HG03045 (cell line): Measurements from ENCODE around the gene CUL4A.
A peak's percentile ranks its signal among the peaks of the same experiment; 100 is the strongest.

Source experiments
- ATAC-seq: cut with Tn5 transposase; IDR thresholded peaks from one replicate; pipeline ENCODE4 v1.9.1; 2021; ENCODE audit warnings: mild to moderate bottlenecking, moderate library complexity; ENCODE audit not compliant: unreplicated experiment

Gene CUL4A

DNA sequence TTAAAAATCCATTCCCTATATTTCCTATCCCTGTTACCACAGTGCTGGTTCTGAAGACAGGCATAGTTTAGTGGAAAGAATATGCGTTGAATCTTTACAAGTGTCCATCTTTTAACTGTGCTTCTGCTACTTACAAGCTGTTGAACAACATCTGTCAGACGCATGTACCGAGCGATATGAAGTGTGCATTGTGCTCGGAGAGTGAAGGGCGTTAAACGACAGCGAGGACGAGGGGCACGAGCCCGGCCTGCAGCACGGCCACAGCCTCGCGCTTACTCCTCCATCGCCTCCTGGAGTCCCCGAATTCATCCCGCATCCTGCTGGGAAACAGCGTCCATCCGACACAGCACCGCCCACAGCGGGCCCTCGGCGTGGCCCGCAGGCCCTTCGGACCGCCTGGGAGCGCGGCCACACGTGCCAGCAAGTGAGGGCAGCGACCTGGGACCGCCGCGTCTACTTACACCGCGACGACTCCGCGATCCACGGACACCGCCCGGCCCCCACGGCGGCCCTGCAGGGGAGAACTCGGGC is 1.5 kb upstream of the CUL4A start:
- peak; percentile 11 for ATAC-seq

DNA sequence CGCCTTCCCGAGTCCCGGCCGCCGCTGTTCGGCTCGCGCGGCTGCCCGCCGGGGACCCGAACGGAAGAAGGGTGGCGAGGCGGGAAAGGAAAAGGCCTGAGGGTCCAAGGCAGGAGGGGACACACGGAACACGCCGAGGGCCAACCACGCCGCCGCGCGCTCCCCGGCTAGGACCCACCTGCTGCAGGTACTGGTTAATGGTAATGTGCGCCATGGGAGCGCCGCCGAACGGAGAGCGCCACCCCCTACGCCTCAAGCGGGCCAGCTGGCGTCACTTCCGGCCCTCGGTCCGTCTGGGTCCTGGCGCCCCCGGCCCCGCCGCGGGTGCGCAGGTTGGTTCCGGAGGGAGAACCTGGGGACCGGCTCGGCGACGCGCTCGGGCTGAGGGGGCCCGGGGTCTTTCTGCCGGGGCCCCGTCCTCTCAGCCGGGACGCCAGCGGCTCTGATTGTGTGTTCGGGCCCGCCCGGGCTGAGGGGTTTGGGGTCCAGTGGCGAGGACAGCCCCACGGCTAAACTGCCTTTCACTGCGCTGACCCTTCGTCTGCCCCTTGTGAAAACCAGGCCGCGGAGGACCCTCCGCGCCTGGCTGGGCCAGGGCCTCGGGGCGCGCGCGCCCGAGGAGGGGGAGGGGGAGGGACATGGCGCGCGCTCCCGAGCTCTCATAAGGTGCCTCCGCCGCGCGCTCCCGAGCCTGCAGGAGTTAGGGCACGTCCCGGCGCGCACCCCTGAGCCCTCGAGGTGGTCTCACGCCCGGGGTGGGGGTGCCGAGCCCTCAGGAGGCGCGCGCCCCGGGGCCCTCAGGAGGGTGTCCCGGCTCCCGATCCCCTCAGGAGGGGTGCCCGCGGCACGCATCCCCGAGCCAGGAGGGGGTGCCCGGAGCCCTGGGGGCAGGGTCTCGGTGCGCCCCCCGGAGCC is 735 bp upstream of the CUL4A start, which contains the start of gene PCID2:
Gene PCID2, minus strand, starts transcription at position 249 of the 915 bp plus-strand sequence. Its CDS starts 35 bp downstream, at position 214.
- ATAC-seq: peak; percentile 81

DNA sequence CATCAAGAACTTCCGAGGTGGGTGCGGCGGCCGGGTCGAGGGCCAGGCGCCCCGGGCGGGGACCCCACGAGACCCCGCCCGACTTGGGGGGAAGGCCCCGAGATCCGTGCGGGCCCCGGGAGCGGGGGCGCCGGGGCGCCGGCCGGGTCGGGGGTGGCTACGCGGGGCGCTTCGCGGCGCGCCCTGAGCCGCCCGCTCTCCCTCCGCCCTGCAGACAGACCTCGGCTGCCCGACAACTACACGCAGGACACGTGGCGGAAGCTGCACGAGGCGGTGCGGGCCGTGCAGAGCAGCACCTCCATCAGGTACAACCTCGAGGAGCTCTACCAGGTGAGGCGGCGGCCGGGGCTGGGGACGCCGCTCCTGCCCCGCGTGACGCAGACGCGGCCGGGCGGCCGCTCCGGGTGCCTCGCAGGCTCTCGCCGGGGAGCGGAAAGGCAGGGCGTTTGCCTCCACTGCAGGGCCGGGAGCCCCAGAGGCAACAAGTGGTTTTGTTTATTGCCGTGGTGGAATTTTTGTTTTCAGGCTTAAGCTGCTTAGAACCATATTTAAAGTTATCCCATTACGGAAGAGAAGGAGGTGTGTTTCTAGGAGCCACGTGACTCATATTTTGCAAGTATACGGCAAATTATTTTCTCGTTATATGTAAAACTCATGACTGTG is 477 bp downstream of the CUL4A start:
- peak; percentile 41 for ATAC-seq

DNA sequence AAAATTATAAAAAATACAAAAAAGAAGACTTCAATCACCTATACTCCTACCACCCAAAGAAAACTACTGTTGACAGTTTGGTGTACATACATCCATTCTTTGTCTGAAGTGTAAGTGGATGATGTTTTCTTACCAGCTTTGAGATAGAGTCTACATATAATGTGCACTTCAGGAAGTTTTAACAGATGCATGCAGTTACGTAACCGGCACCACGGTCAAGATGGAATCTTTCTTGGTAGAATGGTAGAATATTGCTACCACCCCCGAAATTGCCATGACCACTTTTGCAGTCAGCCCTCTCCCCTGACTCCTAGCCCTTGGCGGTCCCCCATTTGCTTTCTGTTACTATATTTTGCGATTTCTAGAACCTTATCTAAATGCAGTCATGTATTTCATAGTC is 1.4 kb downstream of the CUL4A start:
- no peak for ATAC-seq

DNA sequence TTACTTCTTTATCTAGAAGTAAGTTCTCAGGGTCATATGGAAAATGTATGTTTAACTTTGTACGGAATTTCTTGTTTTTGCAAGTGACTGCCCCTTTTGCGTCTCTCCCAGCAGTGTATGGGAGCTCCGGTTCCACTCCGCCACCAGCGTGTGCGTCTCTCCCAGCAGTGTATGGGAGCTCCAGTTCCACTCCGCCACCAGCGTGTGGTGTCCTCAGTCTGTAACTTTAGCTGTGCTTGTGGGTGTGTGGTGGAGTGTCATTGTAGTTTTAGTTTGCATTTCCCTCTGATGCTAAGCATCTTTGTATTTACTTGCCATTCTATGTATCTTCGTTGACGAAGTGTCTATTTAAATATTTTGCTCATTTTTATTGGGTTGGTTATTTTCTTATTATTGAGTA is 2.4 kb downstream of the CUL4A start:
- ATAC-seq: no peak

DNA sequence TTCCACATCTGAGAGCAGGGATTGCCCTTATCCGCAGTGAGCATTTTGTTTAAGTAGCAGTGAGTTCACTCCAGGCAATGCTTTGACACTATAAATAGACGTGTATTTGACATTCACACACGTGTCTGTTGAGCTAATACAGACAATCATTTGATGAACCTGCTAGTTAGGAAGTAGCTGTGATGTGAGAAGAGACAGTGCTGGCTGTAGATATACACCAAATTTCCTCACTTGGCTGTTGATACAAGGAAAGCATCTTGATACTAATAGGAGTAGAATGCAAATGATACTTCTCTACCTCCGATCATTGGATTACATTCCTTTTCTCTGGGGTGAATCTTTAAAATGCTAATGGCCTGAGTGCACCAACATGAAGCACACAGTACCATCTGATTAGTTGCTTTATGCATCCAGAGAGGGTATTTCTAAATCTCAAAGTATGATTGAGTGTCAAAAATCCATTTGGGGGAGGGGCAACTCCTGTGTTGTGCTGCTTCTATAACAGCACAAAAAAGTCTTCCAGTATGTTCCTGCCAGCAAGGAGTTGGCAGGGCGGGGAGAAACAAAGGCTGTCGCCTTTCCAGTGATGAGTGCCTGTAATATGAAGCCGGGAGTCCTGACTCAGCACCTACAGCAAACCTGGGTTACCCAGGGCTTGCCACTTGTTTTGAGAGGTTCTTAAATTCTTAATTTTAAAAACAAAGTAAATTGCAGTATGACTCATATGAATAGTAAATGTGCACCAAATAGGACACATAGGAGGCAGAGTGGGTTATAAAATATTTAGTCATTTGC is 7.0 kb downstream of the CUL4A start:
- ATAC-seq: no peak

DNA sequence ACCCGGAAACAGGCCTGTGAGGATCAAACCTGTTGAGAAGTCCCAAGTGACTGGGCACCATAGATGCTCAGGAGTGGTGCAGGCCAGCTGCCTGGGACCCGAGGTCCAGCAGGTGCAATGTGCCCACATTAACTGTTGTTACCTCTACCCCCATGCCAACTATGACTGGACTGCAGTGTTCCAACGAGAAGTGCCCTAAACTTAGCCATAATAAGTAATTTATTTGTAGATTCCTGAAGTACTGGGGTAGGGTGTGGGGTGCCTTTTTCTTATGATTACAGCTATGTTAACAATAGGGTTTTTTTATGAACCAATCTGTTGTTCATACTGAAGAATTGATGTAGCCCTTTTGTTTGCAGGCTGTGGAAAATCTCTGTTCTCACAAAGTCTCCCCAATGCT is 9.2 kb downstream of the CUL4A start:
- ATAC-seq: no peak

DNA sequence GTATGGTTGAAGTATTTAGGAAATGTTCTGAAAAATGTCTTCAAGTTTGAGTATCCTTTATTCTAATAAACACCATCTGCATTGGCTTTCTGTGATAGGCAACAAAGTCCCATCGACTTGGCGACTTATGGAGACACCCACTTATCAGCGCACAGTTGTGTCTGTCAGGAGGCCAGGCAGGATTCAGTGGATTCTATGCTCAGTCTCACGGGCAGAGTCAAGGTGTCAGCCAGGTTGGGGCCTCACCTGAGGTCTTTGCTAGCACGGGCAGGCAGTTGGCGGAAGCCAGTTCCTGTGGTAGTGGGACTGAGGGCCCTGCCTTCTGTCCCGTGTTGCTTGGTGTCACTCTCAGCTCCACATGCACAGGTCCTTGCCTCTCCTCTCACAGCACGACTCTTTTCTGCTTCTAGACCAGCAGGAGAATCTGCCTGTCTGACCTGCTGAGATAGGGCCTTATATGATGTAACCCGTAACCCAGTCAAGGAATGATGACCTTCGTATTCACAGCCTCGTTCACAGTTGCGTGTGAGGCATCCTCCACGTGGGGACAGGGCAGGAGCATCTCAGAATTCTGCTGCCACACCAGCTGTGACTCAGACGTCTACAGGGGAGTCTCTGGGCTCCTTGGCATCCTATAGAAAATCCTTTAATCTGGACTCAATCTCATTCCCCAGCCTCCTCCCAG is 10.0 kb downstream of the CUL4A start:
- ATAC-seq: no peak

DNA sequence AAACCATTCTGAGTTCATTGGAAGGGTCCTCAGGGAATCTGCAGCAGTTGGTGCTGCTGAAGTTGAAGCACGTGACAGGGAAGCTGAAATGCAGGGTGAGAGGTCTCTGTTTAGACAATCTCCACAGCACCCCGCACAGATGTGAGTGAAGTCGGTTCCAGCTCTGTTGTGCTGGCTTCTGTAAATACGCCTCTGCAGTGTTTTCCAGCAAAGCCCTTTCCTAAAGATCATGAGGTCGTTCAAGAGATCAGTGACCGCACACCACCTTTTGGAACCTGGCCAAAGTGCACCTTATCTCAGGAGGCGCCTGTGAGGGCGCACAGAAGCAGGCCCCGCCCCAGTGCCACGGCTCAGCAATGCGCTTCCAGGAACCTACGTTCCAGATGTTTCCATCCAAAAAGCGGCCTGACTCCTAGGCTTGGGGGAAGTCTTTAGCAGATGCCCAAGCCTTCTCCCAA is 10.8 kb downstream of the CUL4A start:
- no peak for ATAC-seq

DNA sequence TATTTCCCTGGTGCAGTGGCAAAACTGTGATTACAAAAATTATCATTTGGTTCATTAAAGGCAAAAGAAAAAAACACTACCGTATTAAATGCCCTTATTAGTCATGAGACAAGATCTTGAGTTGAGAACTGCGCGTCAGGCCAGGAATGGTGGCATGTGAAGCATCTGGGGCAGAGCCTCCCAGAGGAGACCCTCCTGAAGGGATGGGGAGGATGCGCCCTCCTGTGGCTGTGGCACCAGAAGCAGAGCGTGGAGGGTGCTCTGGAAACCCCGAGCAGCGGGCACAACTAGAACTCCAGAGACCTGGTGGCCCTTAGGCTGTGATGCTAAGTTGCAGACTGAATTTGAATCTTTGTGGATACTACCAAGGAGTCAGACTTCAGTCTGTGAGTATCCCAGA is 11.5 kb downstream of the CUL4A start:
- no peak for ATAC-seq

DNA sequence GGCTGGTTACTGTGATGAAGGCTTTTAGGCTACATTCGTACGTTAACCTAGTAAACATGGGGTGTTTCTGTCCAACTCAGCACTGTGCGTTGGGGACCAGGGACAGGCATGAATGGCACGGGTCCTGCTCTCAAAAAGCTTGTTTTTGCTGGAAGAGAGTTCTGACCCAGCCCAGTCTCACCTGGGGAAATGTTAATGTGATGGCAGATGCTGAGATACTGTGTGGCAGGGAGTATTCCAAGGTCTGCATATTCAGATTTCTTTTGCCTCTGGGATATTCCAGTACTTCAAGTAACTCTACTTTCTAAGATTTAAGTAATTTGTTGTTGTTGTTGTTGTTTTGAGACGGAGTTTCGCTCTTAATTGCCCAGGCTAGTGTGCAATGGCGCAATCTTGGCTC is 13.7 kb downstream of the CUL4A start:
- ATAC-seq: no peak

DNA sequence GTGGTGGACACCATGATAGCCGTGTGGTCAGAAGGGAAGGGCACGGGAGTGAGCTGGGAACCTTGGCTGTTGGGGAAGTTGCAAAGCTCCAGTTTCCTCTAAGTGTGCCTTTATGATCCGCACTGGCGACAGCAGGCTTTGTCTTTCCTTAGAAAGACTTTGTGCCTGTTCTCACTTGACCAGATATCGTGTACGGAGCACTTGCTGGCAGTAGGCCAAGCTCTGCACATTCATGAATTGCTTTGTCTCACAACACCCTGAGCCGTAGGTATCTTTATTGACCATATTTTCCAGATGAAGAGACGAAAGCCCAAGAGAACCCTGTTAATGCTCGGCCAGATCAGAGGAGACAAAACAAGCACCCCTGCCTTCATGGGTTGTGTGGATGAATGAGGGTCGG is 15.1 kb downstream of the CUL4A start:
- no peak for ATAC-seq

DNA sequence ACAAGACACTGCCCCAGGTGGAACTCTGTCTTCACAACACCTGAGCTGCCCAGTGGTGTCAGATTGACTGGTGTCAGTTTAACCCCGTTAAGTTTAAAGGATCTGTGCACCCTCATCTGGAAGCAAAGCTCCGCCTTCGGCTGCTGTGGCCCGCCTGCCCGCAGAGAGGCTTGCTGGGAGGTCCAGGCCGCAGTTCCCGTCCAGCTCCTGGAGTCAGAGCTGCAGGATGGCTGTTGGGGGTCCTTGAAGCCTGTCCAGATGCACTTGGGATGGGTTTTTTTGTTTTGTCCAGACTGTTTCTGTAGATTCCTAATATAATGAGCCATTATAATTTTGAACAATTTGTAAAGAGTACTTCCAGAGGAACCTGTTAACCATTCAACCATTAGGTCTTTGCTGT is 16.1 kb downstream of the CUL4A start:
- no peak for ATAC-seq

DNA sequence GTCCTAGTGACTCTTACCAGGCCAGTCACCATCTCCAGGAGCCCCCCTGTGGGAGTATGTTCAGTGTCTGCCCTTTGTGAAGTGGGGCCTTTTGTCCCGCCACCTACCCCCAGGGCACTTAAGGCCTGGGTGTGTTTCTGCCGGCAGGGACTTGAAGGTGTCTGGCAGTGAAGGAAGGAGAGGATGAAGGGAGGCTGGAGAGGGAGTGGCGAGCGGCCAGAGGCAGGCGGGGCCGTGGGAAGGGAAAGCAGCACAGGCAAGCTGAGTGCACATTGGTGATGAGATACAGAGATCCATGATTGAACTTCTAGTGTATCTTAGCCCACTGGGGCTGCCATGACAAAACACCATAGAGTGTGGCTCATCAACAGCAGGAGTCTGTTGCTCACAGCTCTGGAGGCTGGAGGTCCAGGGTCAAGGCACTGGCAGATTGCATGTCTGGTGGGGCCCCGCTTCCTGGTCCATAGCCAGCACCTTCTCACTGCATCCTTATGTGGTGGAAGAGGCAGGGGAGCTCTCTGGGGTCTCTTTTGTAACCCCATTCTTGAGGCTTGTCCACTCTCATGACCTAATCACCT is 17.5 kb downstream of the CUL4A start:
- ATAC-seq: no peak

DNA sequence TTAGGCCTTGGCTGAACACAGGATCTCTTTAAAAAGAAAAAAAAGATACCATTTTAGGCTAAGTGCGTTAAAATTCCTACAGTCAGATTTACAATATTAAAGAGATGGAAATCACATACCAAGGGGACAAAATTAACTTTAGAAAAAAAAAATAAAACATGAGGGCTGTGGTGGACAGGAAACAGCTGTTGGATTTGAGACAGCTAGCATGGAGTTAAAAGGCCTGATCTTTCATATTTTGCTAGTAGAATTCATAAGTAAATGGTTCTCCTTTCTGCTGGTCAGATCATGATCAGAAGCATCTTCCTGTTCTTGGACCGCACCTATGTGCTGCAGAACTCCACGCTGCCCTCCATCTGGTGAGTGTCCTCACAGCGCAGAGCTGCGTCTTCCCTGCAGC is 19.7 kb downstream of the CUL4A start:
- no peak for ATAC-seq

DNA sequence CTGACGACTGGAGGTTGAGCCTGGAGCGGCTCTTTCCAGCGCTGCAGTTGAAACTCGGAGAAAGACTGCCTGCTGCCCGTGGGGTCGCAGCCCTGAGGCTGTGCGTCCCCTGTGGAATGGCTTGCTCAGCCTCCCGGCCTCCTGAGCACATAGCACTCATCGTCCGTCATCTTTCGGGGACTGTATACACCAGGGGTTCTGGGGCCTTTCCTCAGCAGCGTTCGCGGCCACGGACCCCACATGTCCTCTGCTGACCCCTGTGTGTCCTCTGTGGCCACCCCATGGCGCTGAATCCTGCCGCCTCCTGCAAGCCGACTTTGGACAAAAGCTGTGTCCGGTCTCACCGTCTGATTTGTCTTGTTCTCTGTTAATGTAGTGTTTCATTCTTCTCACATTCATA is 20.4 kb downstream of the CUL4A start:
- no peak for ATAC-seq

DNA sequence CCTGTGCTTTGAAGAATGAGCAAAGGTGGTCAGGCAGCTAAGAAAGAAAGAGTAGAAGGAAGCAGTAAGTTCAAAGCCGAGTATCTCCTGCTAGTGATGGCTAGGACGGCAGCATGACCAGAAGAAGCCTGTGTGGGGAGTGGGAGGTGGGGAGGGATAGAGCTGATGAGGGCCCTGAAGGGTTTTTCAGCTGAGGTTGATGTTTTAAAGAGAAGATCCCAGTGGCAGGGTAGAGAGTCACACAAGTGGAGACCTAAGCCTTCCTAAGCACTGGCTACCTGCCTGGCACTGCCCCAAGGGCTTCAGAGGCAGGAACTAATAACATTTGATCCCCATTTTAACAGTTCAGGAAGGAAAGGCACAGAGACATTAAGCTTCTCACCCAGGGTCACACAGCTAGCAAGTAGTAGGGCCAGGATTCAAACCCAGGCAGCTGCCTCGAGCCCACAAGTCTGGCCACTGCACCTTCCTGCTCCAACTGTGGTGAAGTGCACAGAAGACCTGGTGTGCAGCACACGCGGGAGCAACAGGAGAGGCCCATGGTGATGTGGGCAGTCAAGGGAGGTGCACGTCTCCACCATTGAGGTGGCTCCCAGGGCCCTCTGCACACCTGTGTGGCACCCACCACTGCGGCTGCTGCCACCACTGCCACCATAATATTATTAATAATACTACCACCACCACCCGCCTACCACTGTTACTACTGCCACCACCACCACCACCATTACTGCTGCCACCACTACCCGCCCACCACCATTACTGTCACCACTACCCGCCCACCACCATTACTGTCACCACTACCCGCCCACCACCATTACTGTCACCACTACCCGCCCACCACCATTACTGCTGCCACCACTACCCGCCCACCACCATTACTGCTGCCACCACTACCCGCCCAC is 22.1 kb downstream of the CUL4A start:
- ATAC-seq: no peak

DNA sequence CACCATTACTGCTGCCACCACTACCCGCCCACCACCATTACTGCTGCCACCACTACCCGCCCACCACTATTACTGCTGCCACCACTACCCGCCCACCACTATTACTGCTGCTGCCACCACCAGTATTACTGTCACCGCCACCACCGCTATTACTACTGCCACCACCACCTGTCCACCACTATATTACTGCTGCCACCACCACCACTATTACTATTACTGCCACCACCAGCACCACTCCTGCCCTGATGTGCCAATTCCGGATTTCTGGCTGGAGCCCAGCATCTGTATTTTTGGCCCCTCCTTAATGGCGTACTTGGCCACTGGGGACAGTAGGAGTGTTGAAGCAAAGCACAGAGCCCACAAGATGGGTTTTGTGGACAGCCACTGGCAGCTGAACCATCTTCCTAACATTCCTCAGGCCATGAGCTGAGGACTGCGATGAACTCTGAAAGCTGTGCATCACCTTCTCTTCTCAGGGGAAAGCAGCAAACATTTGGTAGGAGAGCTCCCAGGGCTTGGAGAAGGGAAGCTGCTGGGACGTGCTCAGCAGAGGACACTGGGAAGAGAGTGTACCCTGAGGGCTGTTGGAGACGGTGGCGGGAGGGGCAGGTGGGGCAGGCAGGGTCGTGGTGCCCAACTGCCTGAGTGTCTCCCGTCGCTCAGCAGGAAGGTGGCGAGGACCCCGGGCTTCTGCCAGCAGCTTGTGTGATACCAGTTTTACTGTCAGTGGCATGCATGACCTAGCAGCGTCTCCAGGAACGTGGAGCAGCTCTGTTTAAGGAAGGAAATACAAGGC is 23.0 kb downstream of the CUL4A start:
- ATAC-seq: no peak
